CD4-positive, alpha-beta memory T cell (primary cell): ENCODE measurements around the gene ITPR3. TPM values are rescaled to one million over a fixed set of nuclear protein-coding genes. Genes with fewer than 3 reads are reported as not detected.

Experiments used
- CTCF ChIA-PET: fragments of 350-600 bp; sonication (Branson Sonifier 250); formaldehyde crosslinking; loops from one replicate; lab custom pipeline; 2021; ENCODE audit warnings: inconsistent platforms; ENCODE audit not compliant: partially characterized antibody; lab: Charles Lee
- POLR2A ChIA-PET: fragments of 350-600 bp; sonication (Branson Sonifier 250); formaldehyde crosslinking; loops from one replicate; lab custom pipeline; 2021; ENCODE audit not compliant: partially characterized antibody; lab: Charles Lee
- DNase-seq, 5 donors: peaks; one replicate each; pipeline versions ENCODE4 v3.0.0 to v3.0.0-alpha.2; 2020 to 2022; ENCODE audit warnings: mixed read lengths in 1 of 5
- H3K27ac ChIP-seq: one replicate; pipeline ENCODE4 v1.7.0; 2013; ENCODE audit warnings: low read depth, low read length
- H3K27me3 ChIP-seq: 2 replicates; pipeline ENCODE4 v1.7.0; 2013; ENCODE audit warnings: mild to moderate bottlenecking, low read length, moderate library complexity; ENCODE audit not compliant: insufficient read depth
- H3K36me3 ChIP-seq: 2 replicates; pipeline ENCODE4 v1.7.0; 2013; ENCODE audit warnings: mild to moderate bottlenecking, low read length, moderate library complexity; ENCODE audit not compliant: insufficient read depth
- H3K4me1 ChIP-seq: 2 replicates; pipeline ENCODE4 v1.7.0; 2013; ENCODE audit warnings: mild to moderate bottlenecking, low read length, moderate library complexity; ENCODE audit not compliant: insufficient read depth
- H3K4me3 ChIP-seq, 2 donors: one replicate each; pipeline ENCODE4 v1.7.0; 2013; ENCODE audit warnings: low read length in 2 of 2, mild to moderate bottlenecking in 1 of 2
- H3K9me3 ChIP-seq, 2 donors: one replicate each; pipeline ENCODE4 v1.7.0; 2013; ENCODE audit warnings: low read length in 2 of 2, control low read depth in 1 of 2; ENCODE audit not compliant: control insufficient read depth in 1 of 2
- H3K27ac Mint-ChIP-seq, 7 donors: one replicate each; pipeline ENCODE4 v1.8.0; 2020 to 2021; ENCODE audit warnings: mixed read lengths in 7 of 7, mild to moderate bottlenecking in 6 of 7, inconsistent platforms in 3 of 7, moderate library complexity in 3 of 7
- H3K27me3 Mint-ChIP-seq, 2 donors: one replicate each; pipeline ENCODE4 v1.8.0; 2020 to 2021; ENCODE audit warnings: mixed read lengths in 2 of 2
- H3K36me3 Mint-ChIP-seq, 2 donors: one replicate each; pipeline ENCODE4 v1.8.0; 2020 to 2021; ENCODE audit warnings: mixed read lengths in 2 of 2, inconsistent platforms in 1 of 2, mild to moderate bottlenecking in 1 of 2
- H3K4me1 Mint-ChIP-seq, 4 donors: one replicate each; pipeline ENCODE4 v1.8.0; 2020 to 2021; ENCODE audit warnings: mixed read lengths in 4 of 4, mild to moderate bottlenecking in 1 of 4
- H3K4me3 Mint-ChIP-seq, 8 donors: one replicate each; pipeline ENCODE4 v1.8.0; 2020 to 2021; ENCODE audit warnings: mixed read lengths in 8 of 8, mild to moderate bottlenecking in 7 of 8, moderate library complexity in 6 of 8, inconsistent platforms in 3 of 8
- H3K9me3 Mint-ChIP-seq, 8 donors: one replicate each; pipeline ENCODE4 v1.8.0; 2020 to 2021; ENCODE audit warnings: mixed read lengths in 8 of 8, mild to moderate bottlenecking in 5 of 8, inconsistent platforms in 3 of 8, moderate library complexity in 1 of 8
- intact Hi-C: fragments of 100-400 bp; cut with micrococcal nuclease; formaldehyde crosslinking; loops from one replicate; pipeline ENCODE4 v1.15.1; 2023
- polyA plus RNA-seq, 2 donors: library from polyadenylated mRNA; unstranded; fragments of 300-500 nt; fragmentation: Illumina TruSeq; gene quantifications; one replicate each; pipeline ENCODE4 v1.2.3, GENCODE V29; 2021
- total RNA-seq, 2 experiments: library from RNA; stranded (reverse); gene quantifications; one replicate each; pipeline ENCODE4 v1.2.3, GENCODE V29; 2021

The ITPR3 gene
- total and polyA plus RNA-seq, 4 experiments from 2014 or later, result 0.55 to 72.4 (median 39.7) TPM

DNA sequence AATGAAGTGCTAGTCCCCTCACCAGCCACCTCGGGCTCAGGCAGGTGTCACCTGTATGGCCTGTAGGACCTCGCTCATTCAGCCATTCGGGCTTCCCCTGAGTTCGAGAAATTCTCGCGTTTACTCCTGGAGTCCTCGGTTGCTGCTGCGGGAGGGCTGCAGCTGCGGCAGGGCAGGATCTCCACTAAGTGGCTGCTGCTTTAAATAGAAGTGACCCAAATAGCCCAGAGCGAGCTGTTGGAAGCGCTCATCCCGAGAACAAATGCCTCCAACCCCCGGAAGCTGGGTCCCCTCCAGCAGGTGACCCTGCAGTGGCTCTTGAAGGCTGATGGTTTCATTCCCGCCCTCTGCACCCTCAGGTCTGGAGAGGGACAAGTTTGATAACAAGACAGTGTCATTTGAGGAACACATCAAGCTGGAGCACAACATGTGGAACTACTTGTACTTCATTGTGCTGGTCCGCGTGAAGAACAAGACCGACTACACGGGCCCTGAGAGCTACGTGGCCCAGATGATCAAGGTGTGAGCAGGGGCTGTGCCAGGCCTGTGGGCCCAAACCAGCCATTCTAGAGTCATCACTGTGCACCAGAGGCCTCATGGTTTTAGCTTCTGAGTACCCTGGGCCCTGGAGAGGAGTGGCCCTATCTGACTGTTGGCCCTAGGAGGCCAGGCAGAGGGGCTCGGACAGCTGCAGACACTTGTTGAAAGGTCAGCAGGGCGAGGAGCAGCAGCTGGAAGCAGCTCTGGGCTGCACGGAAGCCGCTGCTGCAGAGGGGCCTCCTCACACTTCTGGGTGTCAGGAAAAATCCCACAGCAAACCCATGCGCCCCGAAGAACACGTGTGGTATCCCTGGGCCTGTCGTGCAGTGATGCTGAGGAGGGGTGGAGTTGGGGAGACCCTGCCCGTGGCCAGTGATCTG lies 72.3 kb downstream of the ITPR3 start:
- peaks cover 34% of the 10 kb centered on the region for H3K36me3 ChIP-seq
- POLR2A ChIA-PET, result interaction anchor here (0.7 to 6.1 kb wide), 11 partner anchors 10 to 722 kb away, joined by 3 to 44 read pairs (median 7); partner anchors contain the start of genes BAK1, ITPR3 and UQCC2
- Mint-ChIP-seq H3K4me3 (peak overlapping the region in 5 of 8 donors; percentile 52 to 89 (median 71)), H3K27ac (peak overlapping the region; percentile 97 to 100 (median 99)), H3K4me1 (peaks cover 36 to 78% (median 58%) of the 10 kb centered on the region in 4 donors), H3K27me3 (no peaks in the 10 kb centered on the region), H3K9me3 (no peaks in the 10 kb centered on the region), H3K36me3 (peaks cover 51 to 60% of the 10 kb centered on the region in 2 donors)
- no peak overlapping the region for H3K4me3 ChIP-seq
- DNase-seq, result no peak
- H3K27ac ChIP-seq, result peak overlapping the region; percentile 76
- CTCF ChIA-PET, result interaction anchor here (0.9 to 3.4 kb wide), 6 partner anchors 10 to 114 kb away, joined by 3 to 19 read pairs (median 6); partner anchors contain the start of genes BAK1 and UQCC2
- peaks cover 65% of the 10 kb centered on the region for H3K4me1 ChIP-seq
- intact Hi-C loops, result loop anchor here (2.0 kb wide), 1 partner anchor 25 kb away; no protein-coding TSS in a partner anchor
- no peaks in the 10 kb centered on the region for H3K9me3 ChIP-seq
- H3K27me3 ChIP-seq, result no peaks in the 10 kb centered on the region

DNA sequence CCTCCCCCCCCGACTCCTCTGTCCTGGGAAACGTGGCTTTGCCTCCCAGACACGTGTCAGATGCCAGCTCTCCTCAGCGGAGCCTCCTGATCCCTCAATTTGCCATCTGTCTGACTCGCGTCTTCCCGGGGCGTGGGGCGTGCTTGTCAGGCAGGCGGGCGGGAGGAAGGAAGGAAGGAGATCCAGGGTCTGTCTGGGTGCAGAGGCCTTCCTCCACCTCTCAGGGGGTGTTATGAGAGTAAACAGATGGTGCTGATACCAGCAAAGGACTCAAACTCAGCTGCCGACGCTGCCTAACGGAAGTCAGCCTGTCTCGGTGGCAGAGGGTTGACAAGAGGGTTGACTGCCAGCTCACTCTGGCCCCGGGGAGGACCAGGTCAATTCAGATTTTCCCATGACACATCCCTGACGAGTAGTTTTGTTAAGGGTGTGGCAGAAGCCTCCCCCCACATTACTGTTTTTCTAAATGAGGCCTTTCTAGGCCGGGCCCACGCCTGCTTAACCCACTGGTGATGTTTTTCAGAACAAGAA lies 73.3 kb downstream of the ITPR3 start:
- Histone ChIP-seq H3K9me3 (no peaks in the 10 kb centered on the region), H3K36me3 (peaks cover 23% of the 10 kb centered on the region), H3K27me3 (no peaks in the 10 kb centered on the region), H3K27ac (peak overlapping the region; percentile 76), H3K4me3 (no peak overlapping the region), H3K4me1 (peaks cover 65% of the 10 kb centered on the region)
- peak; percentile 58 to 86 (median 67) for DNase-seq
- POLR2A ChIA-PET, result interaction anchor here (0.7 to 6.1 kb wide), 13 partner anchors 10 to 445 kb away, joined by 3 to 44 read pairs (median 6); partner anchors contain the start of genes BAK1, ITPR3 and UQCC2
- Mint-ChIP-seq H3K9me3 (no peaks in the 10 kb centered on the region), H3K27ac (peak overlapping the region; percentile 97 to 99 (median 98)), H3K27me3 (no peaks in the 10 kb centered on the region), H3K4me1 (peaks cover 36 to 84% (median 59%) of the 10 kb centered on the region in 4 donors), H3K4me3 (peak overlapping the region in 7 of 8 donors; percentile 69 to 89 (median 69)), H3K36me3 (peaks cover 41 to 49% of the 10 kb centered on the region in 2 donors)
- intact Hi-C loops, result loop anchor here (2.0 kb wide), 1 partner anchor 26 kb away; no protein-coding TSS in a partner anchor
- CTCF ChIA-PET, result interaction anchor here (0.9 to 3.4 kb wide), 8 partner anchors 11 to 115 kb away, joined by 3 to 19 read pairs (median 6); partner anchors contain the start of genes BAK1 and UQCC2

DNA sequence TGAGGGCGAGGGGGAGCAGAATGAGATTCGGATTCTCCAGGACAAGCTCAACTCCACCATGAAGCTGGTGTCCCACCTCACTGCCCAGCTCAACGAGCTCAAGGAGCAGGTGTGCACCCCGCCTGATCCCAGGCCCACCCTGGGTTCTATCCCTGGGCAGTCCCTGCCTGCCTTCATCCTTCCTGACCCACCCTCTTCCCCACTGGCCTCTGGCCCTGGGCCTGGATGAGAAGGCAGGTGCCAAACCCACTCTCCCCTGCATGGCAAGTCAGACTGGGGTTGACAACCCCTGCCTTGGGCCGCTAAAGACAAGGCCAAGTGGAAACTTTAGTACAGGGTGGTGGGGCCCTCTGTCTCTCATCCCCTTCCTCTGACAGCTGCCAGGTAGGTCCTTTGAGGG lies 73.9 kb downstream of the ITPR3 start:
- no peaks in the 10 kb centered on the region for H3K9me3 ChIP-seq
- no peaks in the 10 kb centered on the region for H3K9me3 Mint-ChIP-seq
- H3K27me3 Mint-ChIP-seq, result no peaks in the 10 kb centered on the region
- peaks cover 37 to 84% (median 59%) of the 10 kb centered on the region in 4 donors for H3K4me1 Mint-ChIP-seq
- H3K27ac Mint-ChIP-seq, result peak overlapping the region; percentile 97 to 99 (median 98)
- CTCF ChIA-PET, result interaction anchor here (0.9 to 3.4 kb wide), 7 partner anchors 12 to 108 kb away, joined by 3 to 19 read pairs (median 8); partner anchors contain the start of gene UQCC2
- no peak for DNase-seq
- peaks cover 65% of the 10 kb centered on the region for H3K4me1 ChIP-seq
- H3K36me3 Mint-ChIP-seq, result peaks cover 36 to 45% of the 10 kb centered on the region in 2 donors
- peaks cover 19% of the 10 kb centered on the region for H3K36me3 ChIP-seq
- intact Hi-C loops, result loop anchor here (2.0 kb wide), 1 partner anchor 26 kb away; no protein-coding TSS in a partner anchor
- POLR2A ChIA-PET, result interaction anchor here (0.7 to 6.1 kb wide), 10 partner anchors 10 to 351 kb away, joined by 3 to 44 read pairs (median 6); partner anchors contain the start of genes BAK1, ITPR3 and UQCC2
- H3K4me3 ChIP-seq, result no peak overlapping the region
- H3K27me3 ChIP-seq, result no peaks in the 10 kb centered on the region
- peak overlapping the region; percentile 76 for H3K27ac ChIP-seq
- H3K4me3 Mint-ChIP-seq, result peak overlapping the region in 7 of 8 donors; percentile 69 to 89 (median 69)

DNA sequence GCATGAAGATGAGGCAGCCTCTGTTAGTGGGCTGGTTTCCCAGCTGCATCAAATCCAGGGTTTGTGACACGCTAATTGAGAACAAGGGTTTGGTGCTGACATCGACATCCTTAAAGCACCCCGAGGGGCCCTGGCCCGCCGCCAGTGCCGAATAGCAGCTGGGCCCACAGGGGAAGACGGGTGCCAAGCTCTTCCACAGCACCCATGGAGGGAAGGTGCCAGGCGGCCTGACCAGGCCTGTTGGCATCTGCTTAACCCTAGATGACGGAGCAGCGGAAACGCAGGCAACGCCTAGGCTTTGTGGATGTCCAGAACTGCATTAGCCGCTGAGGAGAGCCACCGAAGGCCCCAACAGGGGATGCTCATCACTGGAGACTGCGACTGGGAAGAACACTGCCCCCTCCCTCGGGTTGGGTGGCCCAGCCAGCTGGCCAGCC lies 74.3 kb downstream of the ITPR3 start:
- Mint-ChIP-seq H3K4me1 (peaks cover 42 to 89% (median 63%) of the 10 kb centered on the region in 4 donors), H3K27ac (peak overlapping the region; percentile 97 to 99 (median 98)), H3K4me3 (peak overlapping the region in 3 of 8 donors; percentile 6 to 89 (median 87)), H3K36me3 (peaks cover 34 to 46% of the 10 kb centered on the region in 2 donors), H3K27me3 (no peaks in the 10 kb centered on the region), H3K9me3 (no peaks in the 10 kb centered on the region)
- POLR2A ChIA-PET, result interaction anchor here (1.2 to 6.1 kb wide), 8 partner anchors 12 to 125 kb away, joined by 3 to 44 read pairs (median 8); partner anchors contain the start of genes BAK1, ITPR3 and UQCC2
- CTCF ChIA-PET, result interaction anchor here (0.9 to 3.4 kb wide), 6 partner anchors 12 to 109 kb away, joined by 3 to 19 read pairs (median 8); no protein-coding TSS in a partner anchor
- Histone ChIP-seq H3K4me1 (peaks cover 69% of the 10 kb centered on the region), H3K4me3 (no peak overlapping the region), H3K36me3 (peaks cover 19% of the 10 kb centered on the region), H3K27ac (peak overlapping the region; percentile 76), H3K9me3 (no peaks in the 10 kb centered on the region), H3K27me3 (no peaks in the 10 kb centered on the region)
- DNase-seq, result peak in 1 of 5 donors; percentile 43
- intact Hi-C loops, result loop anchor here (2.0 kb wide), 1 partner anchor 27 kb away; no protein-coding TSS in a partner anchor

DNA sequence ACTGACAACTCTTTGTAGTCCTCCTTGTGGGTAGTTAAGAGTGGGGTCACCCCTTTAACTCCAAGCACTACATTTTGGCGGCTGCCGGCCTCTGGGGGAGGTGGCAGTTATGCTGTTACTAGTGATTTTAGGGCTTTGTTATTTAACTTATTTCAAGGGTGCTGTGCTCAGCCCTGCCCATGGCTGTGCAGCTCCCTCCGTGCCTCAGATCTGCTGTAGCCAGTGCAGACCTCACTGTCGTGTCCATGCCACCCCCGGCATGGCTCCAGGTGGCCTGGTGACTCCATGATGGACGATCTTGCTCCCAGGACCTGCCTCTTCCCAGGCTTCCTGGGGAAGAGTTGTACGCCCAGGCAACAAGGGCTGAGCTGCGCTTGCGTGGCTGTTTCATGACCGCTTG lies 75.0 kb downstream of the ITPR3 start:
- H3K4me3 Mint-ChIP-seq, result peak overlapping the region in 7 of 8 donors; percentile 34 to 89 (median 77)
- no peaks in the 10 kb centered on the region for H3K27me3 Mint-ChIP-seq
- intact Hi-C loops, result loop anchor here (1.0 kb wide), 1 partner anchor 15 kb away; the partner anchor contains the start of gene UQCC2
- DNase-seq, result no peak
- H3K27ac Mint-ChIP-seq, result peak overlapping the region; percentile 97 to 99 (median 98)
- Histone ChIP-seq H3K9me3 (no peaks in the 10 kb centered on the region), H3K4me1 (peaks cover 72% of the 10 kb centered on the region), H3K4me3 (no peak overlapping the region), H3K27me3 (no peaks in the 10 kb centered on the region), H3K27ac (peak overlapping the region; percentile 76), H3K36me3 (peaks cover 17% of the 10 kb centered on the region)
- ChIA-PET POLR2A (interaction anchor here (1.2 to 6.1 kb wide), 7 partner anchors 8 to 116 kb away, joined by 3 to 44 read pairs (median 7); partner anchors contain the start of genes BAK1, ITPR3 and UQCC2), CTCF (interaction anchor here (1.0 to 3.4 kb wide), 4 partner anchors 15 to 109 kb away, joined by 3 to 19 read pairs (median 8); partner anchors contain the start of gene UQCC2)
- peaks cover 42 to 90% (median 62%) of the 10 kb centered on the region in 4 donors for H3K4me1 Mint-ChIP-seq
- peaks cover 28 to 40% of the 10 kb centered on the region in 2 donors for H3K36me3 Mint-ChIP-seq
- H3K9me3 Mint-ChIP-seq, result no peaks in the 10 kb centered on the region
